Caki2 (cell line): Measurements from ENCODE around the gene DNAI1. TPM values are rescaled to one million over a fixed set of nuclear protein-coding genes. Genes with fewer than 3 reads are reported as not detected.
"Not testable (repeated sequence)": the region's sequence is repeated elsewhere in the genome, so short reads cannot be mapped to it uniquely, and the experiment has no call there.

Experiments
- DNase-seq: peaks from one replicate; pipeline ENCODE4 v3.0.0-alpha.2; 2015; ENCODE audit warnings: low read depth
- in situ Hi-C: cut with HindIII; loops from 2 replicates; pipeline ENCODE4 v1.10.0; 2016; ENCODE audit warnings: low sequenced_read_pairs, low pct_unique_long_range_greater_than_20kb, mixed read lengths
- total RNA-seq: library from RNA; depleted of rRNA; stranded (reverse); fragments of >200 nt; shearing (Covaris generic); gene quantifications from 2 replicates; pipeline ENCODE4 v1.2.3, GENCODE V29; 2014; ENCODE audit warnings: low replicate concordance

Gene DNAI1
- total RNA-seq, 1 experiment from 2014 or later = not detected

DNA sequence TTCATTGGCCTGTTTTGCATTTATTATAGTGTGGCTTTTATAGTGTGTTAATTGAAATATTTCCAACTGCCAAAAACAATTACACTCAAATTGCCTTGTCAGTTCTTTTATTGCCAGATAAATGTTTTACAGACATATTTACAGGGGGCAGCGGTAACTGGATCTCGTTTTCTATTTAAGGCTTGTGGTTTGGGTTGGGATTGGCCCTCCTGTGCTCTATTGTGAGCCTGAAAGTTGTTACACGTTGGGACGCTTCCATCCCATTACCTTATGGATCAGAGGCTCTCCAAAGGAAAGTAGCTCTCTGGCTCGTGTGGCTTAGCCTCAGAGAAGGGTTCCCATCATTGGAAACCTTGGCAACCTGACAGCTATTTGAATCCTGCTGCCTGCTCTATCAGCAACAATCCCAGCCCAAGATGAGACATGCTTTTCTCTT lies 20.8 kb downstream of the DNAI1 start:
- in situ Hi-C loops = no loop called here

DNA sequence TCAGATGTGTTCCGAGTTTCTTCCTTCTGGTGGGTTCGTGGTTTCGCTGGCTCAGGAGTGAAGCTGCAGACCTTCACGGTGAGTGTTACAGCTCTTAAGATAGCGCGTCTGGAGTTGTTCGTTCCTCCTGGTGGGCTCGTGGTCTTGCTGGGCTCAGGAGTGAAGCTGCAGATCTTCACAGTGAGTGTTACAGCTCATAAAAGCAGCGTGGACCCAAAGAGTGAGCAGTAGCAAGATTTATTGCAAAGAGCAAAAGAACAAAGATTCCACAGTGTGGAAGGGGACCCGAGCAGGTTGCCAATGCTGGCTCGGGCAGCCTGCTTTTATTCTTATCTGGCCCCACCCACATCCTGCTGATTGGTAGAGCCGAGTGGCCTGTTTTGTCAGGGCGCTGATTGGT lies 23.0 kb downstream of the DNAI1 start:
- DNase-seq, in situ Hi-C loops: not testable (repeated sequence)

More for the DNA sequence above, 20.8 kb downstream of the DNAI1 start:
- no peak for DNase-seq

DNA sequence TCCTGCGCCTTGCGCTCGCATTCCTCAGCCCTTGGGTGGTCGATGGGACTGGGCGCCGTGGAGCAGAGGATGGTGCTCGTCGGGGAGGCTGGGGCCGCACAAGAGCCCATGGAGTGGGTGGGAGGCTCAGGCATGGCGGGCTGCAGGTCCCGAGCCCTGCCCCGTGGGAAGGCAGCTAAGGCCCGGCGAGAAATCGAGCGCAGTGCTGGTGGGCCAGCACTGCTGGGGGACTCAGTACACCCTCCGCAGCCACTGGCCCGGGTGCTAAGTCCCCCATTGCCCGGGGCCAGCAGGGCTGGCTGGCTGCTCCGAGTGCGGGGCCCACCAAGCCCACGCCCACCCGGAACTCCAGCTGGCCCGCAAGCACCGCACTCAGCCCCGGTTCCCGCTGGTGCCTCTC lies 24.1 kb downstream of the DNAI1 start:
- in situ Hi-C loops, DNase-seq: not testable (repeated sequence)

DNA sequence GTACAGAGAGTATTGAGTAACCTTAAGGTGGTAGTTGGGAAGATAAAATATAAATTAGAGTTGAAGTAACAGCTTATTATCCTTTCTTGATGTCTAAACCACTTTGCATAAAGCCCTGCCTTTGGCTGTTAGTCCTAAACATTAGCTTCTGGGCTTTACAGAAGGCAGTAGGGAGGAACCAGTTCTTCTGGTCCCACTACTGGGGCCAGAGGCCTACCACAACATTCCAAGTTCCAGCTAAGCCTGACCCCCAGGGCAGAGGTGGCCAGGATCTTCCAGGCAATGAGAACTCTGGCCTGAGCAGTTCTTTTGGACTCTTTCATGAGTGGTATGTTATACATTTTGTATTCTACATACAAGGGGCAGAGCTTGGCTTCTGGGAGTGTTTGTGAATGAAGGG lies 26.1 kb downstream of the DNAI1 start:
- DNase-seq = no peak
- in situ Hi-C loops = no loop called here

DNA sequence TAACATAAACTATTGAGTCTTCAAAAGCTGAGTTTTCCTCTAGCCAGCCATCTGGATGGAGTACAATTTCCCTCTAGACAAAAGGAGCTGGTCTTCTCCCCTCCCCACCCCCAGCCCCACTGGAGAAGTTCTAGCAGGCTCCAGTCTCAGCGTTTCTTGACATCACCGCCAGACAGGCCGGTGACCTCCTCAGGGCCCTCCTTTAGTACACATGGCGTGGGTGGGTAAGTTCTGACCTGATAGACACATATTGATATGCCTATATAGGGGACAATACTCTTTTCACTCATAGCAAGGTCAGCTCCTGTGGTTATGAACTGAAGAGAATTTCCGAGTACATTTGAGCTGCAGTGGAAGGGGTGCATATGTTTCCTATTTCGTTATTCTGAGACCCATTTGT lies 27.2 kb downstream of the DNAI1 start:
- in situ Hi-C loops = no loop called here
- no peak for DNase-seq

DNA sequence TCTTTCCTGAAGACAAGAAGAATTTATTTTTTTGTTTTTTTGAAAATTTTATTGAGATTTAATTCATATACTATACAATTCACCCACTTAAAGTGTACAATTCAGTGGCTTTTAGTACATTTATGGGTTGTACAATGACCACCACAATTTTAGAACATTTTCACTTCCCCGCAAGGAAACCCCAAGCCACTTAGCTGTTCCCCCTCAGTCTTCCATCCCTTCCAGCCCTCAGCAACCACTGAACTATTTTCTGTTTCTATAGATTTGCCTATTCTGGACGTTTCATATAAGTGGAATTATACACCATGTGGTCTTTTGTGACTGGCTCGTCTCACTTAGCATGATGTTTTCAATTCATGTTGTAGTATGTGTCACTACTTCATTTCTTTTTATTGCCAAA lies 28.0 kb downstream of the DNAI1 start:
- in situ Hi-C loops = no loop called here
- no peak for DNase-seq

DNA sequence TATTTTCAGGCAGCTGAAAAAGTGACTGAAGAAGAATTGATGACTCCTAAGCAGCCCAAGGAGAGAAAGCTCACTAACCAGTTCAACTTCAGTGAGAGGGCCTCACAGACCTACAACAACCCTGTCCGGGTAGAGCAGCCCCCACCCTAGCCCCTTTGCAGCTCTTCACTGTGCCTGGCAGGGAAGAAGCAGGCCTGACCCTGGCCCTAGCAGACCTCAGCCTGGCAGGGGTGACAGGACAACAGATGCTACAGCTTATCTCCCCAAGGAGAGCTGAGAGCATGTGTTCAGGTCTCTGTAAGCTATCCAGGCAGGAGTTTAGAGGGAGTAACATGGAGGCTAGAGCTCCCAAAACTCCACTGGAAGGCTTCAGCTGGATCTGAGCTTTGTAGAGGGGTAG lies 31.8 kb downstream of the DNAI1 start:
- in situ Hi-C loops = no loop called here
- DNase-seq = no peak

DNA sequence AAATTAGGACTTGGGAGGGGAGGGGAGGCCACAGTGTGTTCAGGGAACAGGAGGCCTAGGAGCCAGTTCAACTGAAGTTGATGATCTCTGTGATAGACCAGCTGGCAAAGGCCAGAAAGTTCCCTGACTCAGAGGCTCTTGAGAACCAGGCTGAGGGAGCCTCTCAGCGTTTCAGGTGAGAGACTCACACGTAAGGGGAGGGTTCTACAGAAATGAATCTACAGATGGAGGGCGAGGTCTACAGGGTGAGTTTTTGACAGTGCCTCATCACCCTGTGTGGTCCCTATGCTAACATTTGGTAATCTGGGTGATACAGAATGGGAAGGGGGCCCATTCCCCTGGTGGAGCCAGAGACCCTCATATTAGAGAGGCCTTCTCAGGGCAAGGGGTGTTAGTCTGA lies 32.2 kb downstream of the DNAI1 start:
- in situ Hi-C loops = no loop called here
- DNase-seq = no peak

DNA sequence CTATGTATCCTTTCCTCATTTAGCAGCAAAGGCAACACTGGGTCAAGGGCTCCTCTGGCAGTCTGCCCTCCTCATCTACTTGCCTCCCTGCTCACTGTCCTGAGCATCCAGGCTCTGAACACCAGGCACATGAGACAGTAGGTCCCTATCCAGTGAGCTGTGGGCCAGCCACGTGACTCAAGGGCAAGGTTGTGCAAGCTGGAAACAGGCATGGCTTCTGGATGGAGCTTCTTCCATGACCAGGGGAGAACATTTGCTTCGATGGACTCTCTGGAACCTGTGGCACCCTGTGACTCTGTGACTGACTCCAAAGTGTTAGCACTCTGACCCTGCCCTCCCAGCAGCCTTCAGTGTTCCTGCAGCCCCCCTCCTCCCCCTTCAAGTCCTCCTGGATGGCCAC lies 33.0 kb downstream of the DNAI1 start:
- in situ Hi-C loops = no loop called here
- no peak for DNase-seq

DNA sequence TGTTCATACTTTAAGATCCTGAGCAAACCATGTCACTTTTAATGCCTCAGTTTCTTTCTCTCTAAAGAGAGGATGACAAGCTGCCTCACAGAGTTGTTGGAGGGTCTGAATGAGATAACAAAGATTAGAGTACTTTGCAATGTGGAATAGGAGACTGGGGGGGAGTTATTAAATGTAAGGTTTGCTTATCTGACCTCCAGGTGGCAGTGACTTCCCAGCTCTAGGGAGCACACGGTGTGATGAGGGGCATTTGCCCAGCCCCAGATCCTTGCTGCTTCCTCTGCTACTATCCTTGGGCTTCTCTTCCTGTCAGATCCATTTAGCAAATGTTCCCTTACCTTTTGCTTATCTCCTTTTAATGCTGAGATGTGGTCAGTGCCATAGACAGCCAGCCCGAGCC lies 33.4 kb downstream of the DNAI1 start:
- in situ Hi-C loops = no loop called here
- no peak for DNase-seq

DNA sequence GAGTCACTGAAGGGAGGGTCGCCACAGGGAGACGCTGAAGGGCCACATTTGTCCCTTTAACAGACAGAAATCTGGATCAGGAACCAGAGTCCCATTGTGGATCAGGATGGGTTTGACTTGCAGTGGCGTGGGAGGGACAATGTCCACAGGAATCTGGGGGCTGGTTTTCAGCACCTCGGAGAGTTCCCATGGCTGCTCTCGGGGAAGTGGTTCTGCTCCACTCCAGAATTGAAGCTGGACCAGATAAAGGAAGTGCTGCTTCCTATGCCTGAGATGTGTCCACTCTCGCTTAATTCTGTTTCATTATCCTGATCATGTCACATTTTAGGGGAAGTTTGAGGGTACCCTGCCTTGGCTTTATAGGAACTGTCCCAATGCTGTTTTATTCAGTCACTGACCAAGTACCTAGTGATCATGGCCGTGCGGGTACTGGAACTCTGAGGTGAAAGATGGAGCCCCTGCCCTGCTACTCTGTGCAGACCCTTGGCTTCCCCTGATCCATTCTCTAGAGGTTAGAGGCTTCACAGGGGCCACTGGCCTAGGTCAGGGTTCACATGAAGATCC lies 35.4 kb downstream of the DNAI1 start:
- in situ Hi-C loops = no loop called here
- peak; percentile 16 for DNase-seq

DNA sequence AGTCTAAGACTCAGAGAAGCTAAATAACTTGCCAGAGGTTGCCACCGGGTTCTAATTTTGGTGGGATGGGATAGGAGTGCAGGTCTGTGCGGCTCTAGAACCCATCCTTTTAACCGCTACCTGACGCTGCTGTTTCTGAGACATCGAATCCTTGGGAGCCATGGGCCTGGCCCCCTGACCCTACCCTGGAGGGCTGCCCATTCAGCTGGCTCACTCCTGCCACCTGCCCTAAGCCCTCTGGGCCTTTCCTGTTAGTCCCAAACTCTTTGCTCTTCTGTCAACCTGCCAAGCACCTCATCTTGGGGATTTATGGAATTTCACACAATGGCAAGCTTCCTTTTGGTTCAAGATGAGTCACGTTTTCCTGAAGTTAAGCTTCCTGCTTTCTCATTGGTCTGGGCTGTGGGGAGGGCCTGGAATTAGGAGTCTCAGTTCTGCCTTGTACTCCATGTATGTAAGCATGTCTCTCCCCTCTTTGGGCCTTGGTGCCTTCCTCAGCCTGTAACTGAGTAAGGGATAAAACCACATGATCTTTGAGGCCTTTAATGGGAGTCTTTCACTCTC lies 37.6 kb downstream of the DNAI1 start:
- DNase-seq = no peak
- in situ Hi-C loops = no loop called here

DNA sequence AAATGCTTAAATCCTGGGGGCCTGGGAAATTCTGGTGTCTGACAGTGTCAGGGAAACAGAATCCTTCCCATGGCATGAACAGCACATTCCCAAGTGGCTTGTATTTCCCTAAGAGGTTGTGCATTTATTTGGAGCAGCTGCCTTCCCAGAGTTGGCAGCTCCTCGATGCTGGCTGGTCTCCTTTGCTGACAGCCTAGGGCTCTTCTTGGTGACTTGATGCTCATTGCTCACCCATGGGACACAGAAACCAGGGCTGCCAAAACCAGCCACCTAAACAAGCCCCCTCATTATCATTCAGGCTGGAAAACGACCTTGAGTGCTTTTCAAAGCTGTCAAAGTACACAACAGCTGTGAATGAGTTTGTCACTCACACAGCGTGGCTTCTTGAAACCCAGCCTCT lies 39.9 kb downstream of the DNAI1 start:
- in situ Hi-C loops = no loop called here
- DNase-seq = no peak

DNA sequence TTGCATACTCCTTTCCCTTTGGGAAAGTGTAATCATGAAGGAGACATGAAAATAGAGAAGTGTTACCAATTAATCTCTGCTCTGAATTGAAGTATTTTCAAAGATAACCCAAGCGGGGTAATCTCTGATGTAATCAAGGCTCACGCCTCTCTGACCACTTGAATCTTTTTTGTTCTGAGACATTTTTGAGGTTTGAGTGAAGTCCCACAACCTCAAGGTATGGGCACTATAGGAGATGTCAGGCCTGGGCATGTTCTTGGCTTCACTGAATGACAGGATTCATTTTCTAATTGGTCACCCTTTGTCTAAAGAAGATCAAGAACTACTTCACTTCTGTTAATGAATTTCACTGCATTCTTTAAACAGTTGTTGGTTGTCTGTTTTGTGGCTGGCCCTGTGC lies 40.5 kb downstream of the DNAI1 start:
- in situ Hi-C loops = no loop called here

DNA sequence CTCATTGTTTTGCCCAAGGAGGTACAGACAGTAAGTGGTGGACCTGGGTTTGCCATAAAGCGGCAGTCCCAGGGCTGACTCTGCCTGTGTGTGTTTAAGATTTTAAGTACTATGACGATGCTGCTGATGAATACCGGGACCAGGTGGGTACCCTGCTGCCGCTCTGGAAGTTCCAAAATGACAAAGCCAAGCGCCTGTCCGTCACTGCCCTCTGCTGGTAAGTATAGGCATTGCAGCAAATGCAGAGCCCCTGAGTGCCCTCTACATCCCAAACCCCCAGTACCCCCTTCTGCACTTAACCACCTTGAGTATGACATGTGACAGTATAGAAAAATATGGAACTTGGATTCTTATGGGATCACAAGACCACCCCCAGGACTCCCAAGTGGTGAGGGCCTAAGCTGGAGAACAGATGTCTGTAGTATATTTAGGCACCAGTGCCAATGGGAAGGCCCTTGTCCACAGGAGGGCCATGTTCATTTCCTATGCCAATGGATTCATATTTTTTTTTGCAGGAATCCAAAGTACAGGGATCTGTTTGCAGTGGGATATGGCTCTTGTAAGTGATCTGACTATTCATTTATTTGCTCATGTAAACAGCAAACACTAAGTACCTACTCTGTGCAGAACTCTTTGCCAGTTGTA lies 42.1 kb downstream of the DNAI1 start:
- peak; percentile 18 for DNase-seq
- in situ Hi-C loops = no loop called here

More for the DNA sequence above, 40.5 kb downstream of the DNAI1 start:
- DNase-seq = no peak

DNA sequence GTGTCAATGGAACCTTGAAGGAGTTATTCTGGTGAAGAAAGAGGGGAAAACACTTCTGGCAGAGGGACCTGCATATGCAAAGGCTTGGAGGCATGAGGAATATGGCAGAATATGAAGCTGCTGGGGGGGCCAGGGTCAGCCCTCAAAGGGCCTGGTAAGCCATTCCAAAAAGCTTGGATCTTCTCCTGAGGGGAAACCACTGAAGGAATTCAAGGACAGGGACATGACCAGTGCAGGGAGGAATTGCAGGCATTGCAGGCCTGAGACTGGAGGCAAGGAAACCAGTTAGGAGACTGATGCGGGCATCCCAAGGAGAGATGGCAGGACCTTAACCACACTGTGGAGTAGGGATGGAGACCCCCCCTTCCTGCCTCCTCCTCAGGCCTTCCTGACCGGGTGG lies 42.8 kb downstream of the DNAI1 start:
- no peak for DNase-seq
- in situ Hi-C loops = no loop called here

DNA sequence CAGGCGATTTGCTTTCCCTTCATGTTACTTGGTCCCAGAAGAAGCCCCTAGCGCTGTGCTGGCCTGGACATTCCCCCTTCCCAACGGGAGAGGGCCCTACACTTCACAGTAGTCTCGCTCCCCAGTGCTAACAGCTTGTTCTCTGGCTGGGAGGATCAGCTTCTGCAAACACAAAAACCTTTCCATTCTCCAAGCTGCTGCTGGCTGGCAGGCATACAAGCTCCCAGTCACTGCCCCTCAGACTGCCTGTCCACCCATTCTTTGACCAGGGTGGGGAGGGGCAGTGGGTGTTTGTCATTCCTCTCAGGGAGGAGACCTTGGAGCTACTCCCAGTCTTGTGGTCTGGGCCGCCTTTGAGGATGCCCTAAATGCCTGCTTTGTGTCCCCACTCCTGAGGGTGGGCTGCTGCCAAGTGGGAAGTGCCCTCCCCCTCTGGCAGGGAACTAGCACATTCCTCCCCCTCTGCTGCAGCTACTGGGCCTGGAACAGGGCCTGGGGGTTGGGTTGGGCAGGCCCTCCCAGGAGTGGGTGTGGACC lies 43.4 kb downstream of the DNAI1 start:
- in situ Hi-C loops = no loop called here
- no peak for DNase-seq

DNA sequence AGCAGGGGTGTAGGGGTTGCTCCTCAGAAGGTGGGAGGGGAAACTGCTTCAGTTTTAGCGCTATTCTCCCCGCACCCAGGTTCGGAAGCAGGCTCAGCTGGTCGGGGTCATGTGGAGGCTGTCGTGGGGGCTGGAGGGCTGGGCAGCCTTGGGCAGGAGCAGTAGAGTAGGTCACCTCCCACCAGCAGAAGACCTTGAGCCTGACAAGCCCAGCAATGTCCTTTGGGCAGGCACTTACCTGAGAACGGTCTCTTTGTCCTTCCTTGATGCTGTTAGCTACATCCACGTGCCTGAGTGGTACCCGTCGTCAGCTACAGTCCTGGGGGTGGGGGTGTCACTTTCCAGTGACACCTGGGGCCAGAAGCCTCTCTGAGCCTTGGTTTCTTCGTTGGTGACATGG lies 43.9 kb downstream of the DNAI1 start:
- in situ Hi-C loops = no loop called here
- DNase-seq = no peak

DNA sequence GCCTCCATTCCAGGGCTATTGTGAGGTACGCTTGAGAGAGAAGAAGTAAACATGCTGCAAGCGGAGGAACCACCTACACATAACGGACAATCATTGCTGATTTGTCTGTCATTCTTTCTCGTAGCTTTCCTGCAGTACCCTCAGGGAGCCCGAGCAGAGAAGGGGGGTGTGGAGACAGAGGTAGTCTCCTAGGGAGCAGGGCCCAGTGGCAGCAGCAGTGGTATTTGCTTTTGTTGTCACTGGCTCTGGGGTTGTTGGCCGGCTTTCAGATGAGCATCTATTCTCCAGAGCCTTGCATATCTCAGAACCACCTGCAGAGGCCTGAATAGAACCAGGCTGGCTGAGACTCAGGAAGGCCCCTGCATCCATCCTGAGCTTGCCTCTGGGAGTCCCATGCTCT lies 44.3 kb downstream of the DNAI1 start:
- no peak for DNase-seq
- in situ Hi-C loops = no loop called here

DNA sequence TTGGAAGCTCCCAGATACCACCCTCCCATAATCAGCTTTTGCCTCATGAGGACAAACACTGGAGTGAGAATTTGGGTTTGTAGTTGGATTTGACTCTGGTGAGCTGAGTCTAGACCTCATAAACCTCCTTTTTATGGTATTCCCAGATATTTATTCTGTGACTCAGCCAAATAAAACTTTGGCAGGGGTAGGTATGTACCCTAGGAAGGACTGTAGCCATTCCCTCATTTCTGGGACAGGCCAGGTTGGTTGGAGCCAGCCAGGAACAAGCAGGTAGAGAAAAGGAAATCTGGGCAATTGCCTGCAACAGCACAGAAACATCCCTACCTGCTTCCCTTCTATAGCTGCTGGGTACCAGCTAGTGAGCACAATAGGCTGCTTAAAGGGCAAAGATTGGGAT lies 44.8 kb downstream of the DNAI1 start:
- in situ Hi-C loops = no loop called here
- DNase-seq = no peak
